ENCODE data around the gene NRXN2.

Gene NRXN2

DNA sequence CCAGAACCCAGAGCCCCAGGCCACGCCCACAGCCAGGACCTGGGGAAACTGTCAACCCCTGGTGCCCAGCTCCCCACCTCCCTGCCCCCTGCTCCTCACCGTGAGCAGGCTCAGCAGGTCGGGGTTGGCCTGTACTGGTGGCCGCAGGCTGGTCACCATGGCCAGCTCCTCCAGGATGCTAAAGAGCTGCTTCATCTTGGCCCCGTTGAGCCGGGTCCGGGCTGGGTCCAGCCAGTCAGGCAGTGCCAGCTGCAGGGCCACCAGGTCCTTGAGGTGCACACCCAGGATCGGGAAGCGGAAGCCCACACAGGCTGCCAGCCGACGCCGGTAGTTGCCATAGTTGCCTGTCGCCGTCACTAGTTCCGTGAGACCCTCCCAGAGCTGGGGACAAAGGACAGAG is 13.7 kb upstream of the NRXN2 start:
- Histone ChIP-seq H3K9ac (ENCODE audit: low read depth, low read length) (no peak overlapping the region), H3K36me3 (ENCODE audit: control insufficient read depth, insufficient read depth, low read length) (peaks cover 21% of the 10 kb centered on the region), H3K9me3 (ENCODE audit: control insufficient read depth, insufficient read depth, low read length) (no peaks in the 10 kb centered on the region), H3K4me1 (ENCODE audit: control insufficient read depth, insufficient read depth, low read length) (peaks cover 7% of the 10 kb centered on the region), H3K27me3 (ENCODE audit: control insufficient read depth, insufficient read depth, low read length) (no peaks in the 10 kb centered on the region), H3K4me3 (ENCODE audit: low read depth, low read length) (no peak overlapping the region)

DNA sequence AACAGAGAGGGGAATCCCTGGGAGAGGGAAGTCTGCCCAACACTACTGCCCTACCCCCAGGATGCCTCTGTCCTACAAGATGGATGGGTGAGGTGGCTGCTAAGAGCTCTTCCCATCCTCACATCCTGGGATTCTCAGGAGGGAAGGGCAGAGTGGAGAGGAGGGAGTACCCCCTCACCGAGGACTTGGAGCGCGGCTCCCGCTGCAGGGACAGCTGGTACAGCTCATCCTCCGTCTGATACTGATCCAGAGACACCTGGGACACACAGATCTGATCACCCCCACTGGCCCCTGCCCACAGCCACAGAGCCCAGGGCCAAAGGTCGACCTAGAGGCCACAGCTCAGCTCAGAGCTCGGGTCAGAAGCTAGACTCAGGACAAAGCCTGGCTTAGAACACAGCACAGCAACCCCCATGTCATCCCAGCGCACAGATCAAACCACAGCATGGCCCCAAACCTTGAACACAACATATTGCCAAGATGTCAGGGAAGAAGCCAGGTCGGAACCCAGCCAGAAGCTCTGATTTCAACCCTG is 12.8 kb upstream of the NRXN2 start:
- H3K36me3 ChIP-seq (ENCODE audit: control insufficient read depth, insufficient read depth, low read length), result peaks cover 21% of the 10 kb centered on the region
- H3K27me3 ChIP-seq (ENCODE audit: control insufficient read depth, insufficient read depth, low read length), result no peaks in the 10 kb centered on the region
- no peak overlapping the region for H3K9ac ChIP-seq (ENCODE audit: low read depth, low read length)
- H3K4me3 ChIP-seq (ENCODE audit: low read depth, low read length), result no peak overlapping the region
- H3K4me1 ChIP-seq (ENCODE audit: control insufficient read depth, insufficient read depth, low read length), result peaks cover 7% of the 10 kb centered on the region
- no peaks in the 10 kb centered on the region for H3K9me3 ChIP-seq (ENCODE audit: control insufficient read depth, insufficient read depth, low read length)

DNA sequence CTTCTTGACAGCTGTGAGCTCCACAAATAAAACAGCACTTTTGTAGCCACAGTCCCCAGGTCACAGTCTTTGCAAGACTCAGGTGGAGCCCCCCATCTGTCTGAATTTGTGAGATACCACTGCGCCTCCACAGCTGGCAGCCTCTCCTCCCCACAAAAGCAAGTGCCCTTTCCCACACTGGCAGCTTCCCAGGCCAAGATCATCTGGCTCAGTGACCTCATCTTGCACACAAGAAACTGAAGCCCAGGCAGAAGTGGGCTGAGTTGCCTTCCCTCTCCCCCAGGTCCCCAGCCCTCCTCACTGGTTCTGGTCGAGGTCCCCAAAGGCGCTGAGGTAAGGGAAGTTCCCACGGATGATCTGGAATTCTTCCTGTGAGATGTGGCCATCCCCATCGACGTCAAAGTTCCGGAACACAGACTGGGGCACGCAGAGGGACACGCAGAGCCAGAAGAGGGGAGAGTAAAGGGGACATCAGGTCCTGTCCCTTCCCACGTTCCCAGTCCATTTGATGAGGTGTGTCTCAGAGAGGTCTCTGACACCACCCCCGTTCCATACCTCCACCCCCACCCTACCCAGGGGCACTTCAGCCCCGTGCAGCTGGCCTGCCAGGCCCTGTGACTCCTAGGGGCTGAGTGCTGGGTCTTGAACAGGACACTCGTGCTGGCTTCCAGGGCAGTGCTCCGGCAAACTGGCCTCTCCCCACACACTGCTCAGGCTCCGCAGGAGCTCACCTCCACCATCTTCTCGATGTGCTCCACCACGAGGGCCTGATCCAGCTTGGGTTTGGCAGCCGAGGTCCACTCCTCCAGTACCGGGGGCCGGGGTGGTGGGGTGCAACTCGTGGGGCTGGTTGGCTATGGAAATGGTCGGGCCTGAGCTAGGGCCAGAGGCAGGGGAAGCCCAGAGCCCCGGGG is 12.1 kb upstream of the NRXN2 start:
- Histone ChIP-seq H3K36me3 (ENCODE audit: control insufficient read depth, insufficient read depth, low read length) (peaks cover 21% of the 10 kb centered on the region), H3K9ac (ENCODE audit: low read depth, low read length) (no peak overlapping the region), H3K4me1 (ENCODE audit: control insufficient read depth, insufficient read depth, low read length) (peaks cover 7% of the 10 kb centered on the region), H3K27me3 (ENCODE audit: control insufficient read depth, insufficient read depth, low read length) (no peaks in the 10 kb centered on the region), H3K4me3 (ENCODE audit: low read depth, low read length) (no peak overlapping the region), H3K9me3 (ENCODE audit: control insufficient read depth, insufficient read depth, low read length) (no peaks in the 10 kb centered on the region)

DNA sequence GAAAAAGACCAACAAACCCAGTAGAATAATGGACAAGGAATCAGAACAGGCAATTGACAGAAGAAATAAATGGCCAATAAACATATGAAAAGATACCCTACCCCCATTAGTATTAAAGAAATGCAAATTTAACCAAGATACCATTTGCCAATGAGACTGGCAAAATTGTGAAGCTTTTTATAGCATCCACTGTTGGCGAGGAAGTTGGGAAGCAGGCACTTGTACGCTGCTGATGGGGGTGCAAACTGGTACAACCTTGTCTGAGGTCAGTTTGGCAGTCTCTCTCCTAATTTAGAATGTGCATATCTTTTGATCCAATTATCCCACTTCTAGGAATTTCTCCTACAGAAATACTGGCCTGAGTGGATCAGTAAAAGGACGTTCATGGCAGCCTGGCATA is 8.6 kb upstream of the NRXN2 start:
- Histone ChIP-seq H3K36me3 (ENCODE audit: control insufficient read depth, insufficient read depth, low read length) (peaks cover 16% of the 10 kb centered on the region), H3K27me3 (ENCODE audit: control insufficient read depth, insufficient read depth, low read length) (no peaks in the 10 kb centered on the region), H3K9me3 (ENCODE audit: control insufficient read depth, insufficient read depth, low read length) (no peaks in the 10 kb centered on the region), H3K9ac (ENCODE audit: low read depth, low read length) (no peak overlapping the region), H3K4me3 (ENCODE audit: low read depth, low read length) (no peak overlapping the region), H3K4me1 (ENCODE audit: control insufficient read depth, insufficient read depth, low read length) (peaks cover 3% of the 10 kb centered on the region)

DNA sequence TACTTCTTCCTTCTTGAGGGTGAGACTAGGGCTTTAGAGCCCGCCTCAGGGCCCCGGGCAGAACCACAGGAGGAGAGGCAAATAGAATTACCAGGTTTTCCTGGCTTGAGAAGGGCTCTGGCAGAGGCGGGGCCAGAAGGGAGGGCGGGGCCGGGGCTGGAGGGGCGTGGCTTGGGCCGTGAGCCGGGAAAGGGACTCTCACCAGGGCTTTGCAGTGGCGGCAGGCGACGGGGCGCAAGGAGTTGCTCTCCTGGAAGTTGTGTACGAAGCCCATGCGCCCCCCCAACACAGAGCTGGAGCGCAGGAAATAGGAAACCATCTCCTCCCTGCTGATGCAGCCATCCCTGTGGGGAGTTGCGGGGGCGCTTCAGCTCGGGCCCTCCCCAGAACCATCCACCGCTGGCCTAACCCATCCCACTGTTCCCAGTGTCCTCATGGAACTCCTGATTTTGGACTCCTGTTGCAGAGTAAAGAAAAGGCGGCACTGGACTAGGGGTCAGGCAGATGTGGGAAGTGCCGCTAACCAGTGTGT is 6.9 kb upstream of the NRXN2 start:
- Histone ChIP-seq H3K36me3 (ENCODE audit: control insufficient read depth, insufficient read depth, low read length) (peaks cover 4% of the 10 kb centered on the region), H3K4me3 (ENCODE audit: low read depth, low read length) (peak overlapping the region; percentile 33), H3K4me1 (ENCODE audit: control insufficient read depth, insufficient read depth, low read length) (peaks cover 11% of the 10 kb centered on the region), H3K9ac (ENCODE audit: low read depth, low read length) (no peak overlapping the region), H3K27me3 (ENCODE audit: control insufficient read depth, insufficient read depth, low read length) (no peaks in the 10 kb centered on the region), H3K9me3 (ENCODE audit: control insufficient read depth, insufficient read depth, low read length) (no peaks in the 10 kb centered on the region)

DNA sequence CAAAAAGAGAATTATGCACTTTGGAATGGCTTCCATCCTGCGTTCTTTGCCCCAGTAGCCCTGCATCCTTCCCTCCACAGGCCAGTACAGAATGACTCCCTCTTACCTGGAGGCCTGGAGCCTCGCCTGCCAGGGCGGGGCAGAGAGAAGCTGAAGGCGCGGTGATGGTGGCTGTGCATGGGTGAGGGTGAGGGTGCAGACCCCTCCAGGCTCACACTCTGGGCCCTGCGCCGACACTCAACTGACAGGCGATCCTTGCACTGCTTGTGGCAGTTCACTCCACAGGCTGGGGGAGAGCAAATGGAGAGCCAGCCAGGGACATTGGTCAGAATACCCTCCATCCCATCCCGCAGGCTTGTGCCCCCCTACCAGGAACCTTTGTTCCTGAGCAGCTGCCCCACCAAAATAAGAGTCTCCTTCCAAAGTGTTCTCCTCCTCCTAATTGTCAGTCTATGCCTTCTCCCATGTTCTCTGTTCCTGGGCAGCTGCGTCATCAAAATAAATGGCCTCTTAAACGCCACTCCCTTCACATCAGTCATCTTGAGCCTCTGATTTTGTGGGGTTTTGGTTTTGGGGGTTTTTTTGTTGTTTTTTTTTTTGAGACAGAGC is 5.9 kb upstream of the NRXN2 start:
- Histone ChIP-seq H3K9me3 (ENCODE audit: control insufficient read depth, insufficient read depth, low read length) (no peaks in the 10 kb centered on the region), H3K4me1 (ENCODE audit: control insufficient read depth, insufficient read depth, low read length) (peaks cover 17% of the 10 kb centered on the region), H3K9ac (ENCODE audit: low read depth, low read length) (no peak overlapping the region), H3K27me3 (ENCODE audit: control insufficient read depth, insufficient read depth, low read length) (peaks cover 4% of the 10 kb centered on the region), H3K36me3 (ENCODE audit: control insufficient read depth, insufficient read depth, low read length) (no peaks in the 10 kb centered on the region), H3K4me3 (ENCODE audit: low read depth, low read length) (no peak overlapping the region)

DNA sequence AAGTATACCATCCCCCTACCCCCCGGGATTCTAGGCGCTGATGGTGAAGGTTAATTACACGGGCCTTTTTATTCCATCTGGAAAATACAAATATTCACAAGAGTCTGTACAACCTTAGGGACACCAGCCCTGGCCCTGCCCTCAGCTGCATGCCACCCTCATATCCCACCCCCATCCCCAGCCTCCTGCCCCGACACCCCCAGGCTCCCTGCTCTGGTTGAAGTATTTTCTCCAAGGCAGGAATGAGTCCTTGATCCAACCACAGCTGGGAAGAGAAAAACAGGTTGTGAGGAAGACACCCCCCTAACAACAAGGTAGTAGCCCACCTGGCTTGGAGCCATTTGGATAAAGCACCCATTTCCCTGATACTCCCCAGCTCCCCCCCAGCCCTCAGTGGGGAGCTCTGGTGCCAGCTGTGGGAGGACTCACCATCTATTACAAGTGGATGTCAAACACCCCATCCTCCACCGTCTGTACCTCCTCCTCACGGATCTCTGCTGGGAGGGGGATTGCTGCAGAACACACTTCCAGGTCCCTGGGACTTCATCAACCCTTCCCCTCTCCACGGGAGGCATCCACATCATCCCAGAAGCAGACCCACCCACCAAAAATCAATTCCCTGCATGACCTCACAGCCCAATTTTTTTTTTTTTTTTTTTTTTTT is 4.0 kb upstream of the NRXN2 start:
- H3K4me3 ChIP-seq (ENCODE audit: low read depth, low read length), result no peak overlapping the region
- no peak overlapping the region for H3K9ac ChIP-seq (ENCODE audit: low read depth, low read length)
- peaks cover 17% of the 10 kb centered on the region for H3K4me1 ChIP-seq (ENCODE audit: control insufficient read depth, insufficient read depth, low read length)
- no peaks in the 10 kb centered on the region for H3K36me3 ChIP-seq (ENCODE audit: control insufficient read depth, insufficient read depth, low read length)
- H3K27me3 ChIP-seq (ENCODE audit: control insufficient read depth, insufficient read depth, low read length), result peaks cover 9% of the 10 kb centered on the region
- H3K9me3 ChIP-seq (ENCODE audit: control insufficient read depth, insufficient read depth, low read length), result no peaks in the 10 kb centered on the region

DNA sequence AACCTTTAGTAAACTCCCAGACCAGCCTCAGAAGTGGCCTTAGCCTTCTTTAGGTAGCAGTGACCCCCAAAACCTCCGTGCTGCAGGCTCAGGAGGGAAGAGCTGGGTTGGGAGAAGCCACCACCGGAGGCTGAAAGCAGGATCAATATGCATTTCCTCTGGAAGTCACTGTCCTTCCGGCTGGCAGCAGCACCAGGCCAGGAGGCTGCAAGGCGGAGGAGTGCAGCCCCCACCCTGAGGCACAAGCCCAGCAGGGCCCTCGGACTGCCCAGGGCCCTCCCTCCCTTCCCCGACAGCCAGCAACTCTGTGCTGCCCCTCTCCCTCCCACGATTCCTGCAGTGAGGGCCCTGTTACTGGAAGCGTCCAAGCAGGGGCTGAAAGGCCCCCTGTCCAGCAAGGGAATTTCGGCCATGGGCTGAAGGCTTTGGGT is 3.2 kb upstream of the NRXN2 start:
- H3K4me3 ChIP-seq (ENCODE audit: low read depth, low read length), result no peak overlapping the region
- H3K9me3 ChIP-seq (ENCODE audit: control insufficient read depth, insufficient read depth, low read length), result no peaks in the 10 kb centered on the region
- H3K27me3 ChIP-seq (ENCODE audit: control insufficient read depth, insufficient read depth, low read length), result peaks cover 17% of the 10 kb centered on the region
- no peaks in the 10 kb centered on the region for H3K36me3 ChIP-seq (ENCODE audit: control insufficient read depth, insufficient read depth, low read length)
- H3K9ac ChIP-seq (ENCODE audit: low read depth, low read length), result peak overlapping the region; percentile 32
- H3K4me1 ChIP-seq (ENCODE audit: control insufficient read depth, insufficient read depth, low read length), result peaks cover 17% of the 10 kb centered on the region

DNA sequence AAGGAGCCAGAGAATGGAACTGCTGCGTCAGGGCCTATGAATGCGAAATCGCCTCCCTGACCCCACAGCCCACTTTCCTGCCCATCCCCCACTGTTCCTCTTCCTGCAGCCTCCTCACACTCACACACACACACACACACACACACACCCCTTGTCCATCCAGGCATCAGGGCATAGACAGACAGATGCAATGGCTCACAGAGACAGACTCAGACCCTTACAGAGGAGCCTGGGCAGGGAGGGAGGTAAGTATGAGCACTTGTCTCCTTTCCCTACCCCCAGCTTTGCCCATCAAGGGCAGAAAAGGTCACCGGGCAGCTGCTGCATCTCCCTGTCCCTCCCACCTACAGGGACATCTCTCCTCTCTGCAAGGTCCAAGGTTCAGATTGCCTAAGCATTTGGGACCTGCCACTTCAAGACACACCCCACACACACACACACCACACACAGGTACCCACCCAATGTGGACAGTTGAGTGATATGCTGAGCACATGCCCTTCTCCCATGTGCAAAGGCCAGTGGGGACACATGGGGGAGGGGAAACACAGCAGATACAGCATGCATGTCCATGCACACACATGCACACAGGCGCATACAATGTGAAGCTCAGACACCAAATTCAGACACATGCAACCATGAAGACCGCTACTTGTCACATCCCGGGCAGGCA is 2.0 kb upstream of the NRXN2 start:
- Histone ChIP-seq H3K9ac (ENCODE audit: low read depth, low read length) (peak overlapping the region; percentile 8), H3K4me1 (ENCODE audit: control insufficient read depth, insufficient read depth, low read length) (peaks cover 14% of the 10 kb centered on the region)

DNA sequence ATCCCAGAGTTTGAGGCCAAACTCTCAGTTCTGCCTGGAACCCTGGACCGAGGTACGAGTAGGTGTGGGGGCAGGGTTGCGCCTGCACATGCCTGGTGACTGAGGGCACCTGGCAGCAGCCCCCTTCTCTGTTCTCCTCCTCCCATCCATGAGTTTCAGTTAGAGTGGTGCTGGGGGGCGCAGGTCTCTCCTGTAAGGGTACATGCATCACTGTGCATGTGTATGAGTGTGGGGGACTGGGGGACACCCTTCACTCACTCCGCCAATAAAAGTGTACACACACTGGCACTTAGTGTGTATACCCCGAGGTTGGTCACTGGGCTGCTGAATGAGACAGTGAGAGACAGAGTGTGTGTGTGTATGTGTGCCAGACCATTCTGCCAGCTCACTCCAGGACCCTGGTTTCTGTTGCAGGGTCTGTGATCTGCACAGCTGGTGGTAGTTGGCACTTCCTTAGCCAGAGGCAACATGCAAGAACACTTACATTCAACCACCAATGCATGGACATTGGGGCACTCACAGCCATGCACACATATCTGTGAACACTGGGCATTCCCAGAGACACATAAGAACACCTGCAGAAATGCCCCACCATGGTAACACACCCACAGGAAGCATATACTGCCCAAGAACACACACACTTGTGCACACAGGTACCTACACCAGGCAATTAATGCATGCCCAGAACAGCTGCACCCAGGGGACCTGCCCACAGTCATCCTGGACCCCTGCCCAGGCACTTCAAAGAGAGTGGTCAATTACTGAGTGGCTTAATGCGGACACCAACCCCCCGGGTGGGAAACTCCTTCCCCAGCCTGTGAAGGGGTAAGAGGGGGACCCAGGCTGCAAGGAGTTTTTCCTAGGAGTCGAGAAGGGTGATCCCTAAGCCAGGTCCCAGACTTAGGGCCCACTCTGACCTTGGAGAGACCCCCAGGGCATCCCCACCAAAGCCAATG is 1.2 kb upstream of the NRXN2 start:
- Histone ChIP-seq H3K4me3 (ENCODE audit: low read depth, low read length) (peak overlapping the region; percentile 52), H3K27me3 (ENCODE audit: control insufficient read depth, insufficient read depth, low read length) (peaks cover 25% of the 10 kb centered on the region), H3K4me1 (ENCODE audit: control insufficient read depth, insufficient read depth, low read length) (peaks cover 14% of the 10 kb centered on the region), H3K9me3 (ENCODE audit: control insufficient read depth, insufficient read depth, low read length) (no peaks in the 10 kb centered on the region), H3K36me3 (ENCODE audit: control insufficient read depth, insufficient read depth, low read length) (no peaks in the 10 kb centered on the region), H3K9ac (ENCODE audit: low read depth, low read length) (peak overlapping the region; percentile 8)

More for the DNA sequence above, 2.0 kb upstream of the NRXN2 start:
- Histone ChIP-seq H3K27me3 (ENCODE audit: control insufficient read depth, insufficient read depth, low read length) (peaks cover 25% of the 10 kb centered on the region), H3K9me3 (ENCODE audit: control insufficient read depth, insufficient read depth, low read length) (no peaks in the 10 kb centered on the region), H3K36me3 (ENCODE audit: control insufficient read depth, insufficient read depth, low read length) (no peaks in the 10 kb centered on the region), H3K4me3 (ENCODE audit: low read depth, low read length) (no peak overlapping the region)

Measured in iPS-15b (cell line).